ENCODE measurements around the gene AK3.
A peak's percentile ranks its signal among the peaks of the same experiment; 100 is the strongest.

AK3 gene

GRCh38 chr9:4739587-4740387 lies 1.2 kb downstream of the AK3 start:
- peak overlapping the region; percentile 88 for H3K4me3 ChIP-seq (ENCODE audit: low read depth, low read length)
- peak; percentile 46 for DNase-seq (ENCODE audit: low read depth)
- no peak for TF ChIP-seq CTCF (IDR thresholded peaks at IDR 0.05; ENCODE audit: insufficient read depth, low read depth, low read length, missing control alignments)

GRCh38 chr9:4738866-4739586 lies 2.0 kb downstream of the AK3 start:
- no peak for TF ChIP-seq CTCF (IDR thresholded peaks at IDR 0.05; ENCODE audit: insufficient read depth, low read depth, low read length, missing control alignments)
- peak overlapping the region; percentile 88 for H3K4me3 ChIP-seq (ENCODE audit: low read depth, low read length)
- DNase-seq (ENCODE audit: low read depth): no peak

GRCh38 chr9:4734150-4734549 lies 6.9 kb downstream of the AK3 start:
- no peak overlapping the region for H3K4me3 ChIP-seq (ENCODE audit: low read depth, low read length)
- DNase-seq (ENCODE audit: low read depth): no peak
- TF ChIP-seq CTCF (IDR thresholded peaks at IDR 0.05; ENCODE audit: insufficient read depth, low read depth, low read length, missing control alignments): no peak

- TF ChIP-seq CTCF (IDR thresholded peaks at IDR 0.05; ENCODE audit: insufficient read depth, low read depth, low read length, missing control alignments): no peak
- no peak overlapping the region for H3K4me3 ChIP-seq (ENCODE audit: low read depth, low read length)
- DNase-seq (ENCODE audit: low read depth): no peak
Observed at GRCh38 chr9:4732890-4733289, 8.1 kb downstream of the AK3 start.

- peak; percentile 49 for DNase-seq (ENCODE audit: low read depth)
- no peak for TF ChIP-seq CTCF (IDR thresholded peaks at IDR 0.05; ENCODE audit: insufficient read depth, low read depth, low read length, missing control alignments)
- no peak overlapping the region for H3K4me3 ChIP-seq (ENCODE audit: low read depth, low read length)
Observed at GRCh38 chr9:4727593-4727992, 13.4 kb downstream of the AK3 start.

- no peak overlapping the region for H3K4me3 ChIP-seq (ENCODE audit: low read depth, low read length)
- DNase-seq (ENCODE audit: low read depth): peak; percentile 36
- no peak for TF ChIP-seq CTCF (IDR thresholded peaks at IDR 0.05; ENCODE audit: insufficient read depth, low read depth, low read length, missing control alignments)
Observed at GRCh38 chr9:4725706-4726442, 15.1 kb downstream of the AK3 start.

All from GM12865 (cell line).